WTC11 (cell line): ENCODE measurements around the gene RAB3A.

Experiments used
- ATF2 ChIP-seq: sonication (generic); formaldehyde crosslinking; IDR thresholded peaks from 2 replicates; pipeline ENCODE4 v1.8.1; 2022; ENCODE audit warnings: low read depth, missing genetic modification reagents, borderline replicate concordance
- ATF6 ChIP-seq: sonication (generic); formaldehyde crosslinking; IDR thresholded peaks from 2 replicates; pipeline ENCODE4 v1.8.1; 2023; ENCODE audit warnings: mild to moderate bottlenecking, missing genetic modification reagents
- ESRRA ChIP-seq: sonication (generic); formaldehyde crosslinking; IDR thresholded peaks from 2 replicates; pipeline ENCODE4 v1.8.1; 2022; ENCODE audit warnings: mild to moderate bottlenecking, missing genetic modification reagents, borderline replicate concordance
- HMGA2 ChIP-seq: fragments of 250-450 bp; sonication (Bioruptor Pico); IDR thresholded peaks from 2 replicates; pipeline ENCODE4 v1.4.0; 2021; ENCODE audit warnings: mild to moderate bottlenecking, moderate library complexity
- JUN ChIP-seq: sonication (generic); formaldehyde crosslinking; IDR thresholded peaks from 2 replicates; pipeline ENCODE4 v1.8.0; 2023; ENCODE audit warnings: mild to moderate bottlenecking, missing genetic modification reagents
- NR3C1 ChIP-seq: sonication (generic); formaldehyde crosslinking; conservative IDR thresholded peaks from 2 replicates; pipeline ENCODE4 v1.8.1; 2023; ENCODE audit warnings: low read depth, mild to moderate bottlenecking, missing genetic modification reagents
- RELA ChIP-seq: sonication (generic); formaldehyde crosslinking; IDR thresholded peaks from 2 replicates; pipeline ENCODE4 v1.8.1; 2022; ENCODE audit warnings: missing genetic modification reagents, mild to moderate bottlenecking, borderline replicate concordance
- TCF7 ChIP-seq: sonication (generic); formaldehyde crosslinking; IDR thresholded peaks from 2 replicates; pipeline ENCODE4 v1.8.0; 2022; ENCODE audit warnings: mild to moderate bottlenecking, low read depth, missing genetic modification reagents, moderate library complexity
- TEAD1 ChIP-seq: sonication (generic); formaldehyde crosslinking; IDR thresholded peaks from 2 replicates; pipeline ENCODE4 v1.8.0; 2022; ENCODE audit warnings: mild to moderate bottlenecking, missing genetic modification reagents
- USF2 ChIP-seq: sonication (generic); formaldehyde crosslinking; IDR thresholded peaks from 2 replicates; pipeline ENCODE4 v1.8.1; 2023; ENCODE audit warnings: mild to moderate bottlenecking, missing genetic modification reagents, moderate library complexity
- ZBTB43 ChIP-seq: sonication (generic); formaldehyde crosslinking; IDR thresholded peaks from 2 replicates; pipeline ENCODE4 v1.8.1; 2023; ENCODE audit warnings: mild to moderate bottlenecking, missing genetic modification reagents
- ZNF121 ChIP-seq: sonication (generic); formaldehyde crosslinking; IDR thresholded peaks from 2 replicates; pipeline ENCODE4 v1.8.0; 2023; ENCODE audit warnings: missing genetic modification reagents
- TF ChIP-seq, protein P1 (sequence below): sonication (generic); formaldehyde crosslinking; IDR thresholded peaks from 2 replicates; pipeline ENCODE4 v1.8.0; 2022; ENCODE audit warnings: mild to moderate bottlenecking, missing genetic modification reagents
- TF ChIP-seq, protein P2 (sequence below): fragments of 200-600 bp; IDR thresholded peaks from 2 replicates; pipeline ENCODE4 v1.8.0; 2022; ENCODE audit warnings: antibody characterized with exemption

- TF ChIP-seq JUN (CRISPR knock-in tag) (no peak), TEAD1 (CRISPR knock-in tag) (no peak), USF2 (CRISPR knock-in tag) (no peak), NR3C1 (no peak), TCF7 (CRISPR knock-in tag) (no peak), ZBTB43 (CRISPR knock-in tag) (no peak), ATF6 (CRISPR knock-in tag) (no peak), ZNF121 (CRISPR knock-in tag) (no peak), ESRRA (no peak), ATF2 (CRISPR knock-in tag) (no peak), HMGA2 (CRISPR knock-in tag) (no peak), RELA (CRISPR knock-in tag) (no peak)
- TF ChIP-seq, protein P1, sequence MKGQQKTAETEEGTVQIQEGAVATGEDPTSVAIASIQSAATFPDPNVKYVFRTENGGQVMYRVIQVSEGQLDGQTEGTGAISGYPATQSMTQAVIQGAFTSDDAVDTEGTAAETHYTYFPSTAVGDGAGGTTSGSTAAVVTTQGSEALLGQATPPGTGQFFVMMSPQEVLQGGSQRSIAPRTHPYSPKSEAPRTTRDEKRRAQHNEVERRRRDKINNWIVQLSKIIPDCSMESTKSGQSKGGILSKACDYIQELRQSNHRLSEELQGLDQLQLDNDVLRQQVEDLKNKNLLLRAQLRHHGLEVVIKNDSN (CRISPR knock-in tag), result no peak
- TF ChIP-seq, protein P2, sequence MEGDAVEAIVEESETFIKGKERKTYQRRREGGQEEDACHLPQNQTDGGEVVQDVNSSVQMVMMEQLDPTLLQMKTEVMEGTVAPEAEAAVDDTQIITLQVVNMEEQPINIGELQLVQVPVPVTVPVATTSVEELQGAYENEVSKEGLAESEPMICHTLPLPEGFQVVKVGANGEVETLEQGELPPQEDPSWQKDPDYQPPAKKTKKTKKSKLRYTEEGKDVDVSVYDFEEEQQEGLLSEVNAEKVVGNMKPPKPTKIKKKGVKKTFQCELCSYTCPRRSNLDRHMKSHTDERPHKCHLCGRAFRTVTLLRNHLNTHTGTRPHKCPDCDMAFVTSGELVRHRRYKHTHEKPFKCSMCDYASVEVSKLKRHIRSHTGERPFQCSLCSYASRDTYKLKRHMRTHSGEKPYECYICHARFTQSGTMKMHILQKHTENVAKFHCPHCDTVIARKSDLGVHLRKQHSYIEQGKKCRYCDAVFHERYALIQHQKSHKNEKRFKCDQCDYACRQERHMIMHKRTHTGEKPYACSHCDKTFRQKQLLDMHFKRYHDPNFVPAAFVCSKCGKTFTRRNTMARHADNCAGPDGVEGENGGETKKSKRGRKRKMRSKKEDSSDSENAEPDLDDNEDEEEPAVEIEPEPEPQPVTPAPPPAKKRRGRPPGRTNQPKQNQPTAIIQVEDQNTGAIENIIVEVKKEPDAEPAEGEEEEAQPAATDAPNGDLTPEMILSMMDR, result no peak
Observed at GRCh38 chr19:18157465-18158063, 46.3 kb downstream of the RAB3A start.
